ENCODE data around the gene MPHOSPH6.

The MPHOSPH6 gene

DNA sequence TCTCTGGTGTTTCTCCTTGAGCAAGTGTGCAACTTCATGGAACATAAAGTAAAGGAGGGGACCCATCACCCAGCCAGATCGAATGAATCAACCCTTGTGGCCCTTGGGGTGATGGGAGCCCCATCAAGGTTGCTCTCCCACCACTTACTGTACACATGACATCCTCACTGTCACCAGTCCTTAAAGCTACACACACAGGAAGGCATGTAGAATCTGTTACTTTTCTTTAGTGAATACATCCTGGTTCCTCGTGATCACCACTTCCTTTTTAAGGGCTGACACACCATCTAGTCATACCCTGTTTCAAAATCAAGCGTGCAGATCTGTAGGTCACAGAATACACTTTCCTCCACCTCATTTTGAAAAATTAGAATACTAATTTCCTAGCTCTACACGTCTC, 22.6 kb upstream of the MPHOSPH6 start:
- no peaks in the 10 kb centered on the region for H3F3A ChIP-seq (ENCODE audit: control insufficient read depth, insufficient read depth)
- no peak overlapping the region for H3K4me2 ChIP-seq (ENCODE audit: low read length)
- H3K79me2 ChIP-seq (ENCODE audit: control insufficient read depth, low read length): no peaks in the 10 kb centered on the region
- H3K4me3 ChIP-seq (ENCODE audit: low read length): no peak overlapping the region
- H3K36me3 ChIP-seq (ENCODE audit: control insufficient read depth, low read length): no peaks in the 10 kb centered on the region
- H3K27ac ChIP-seq (ENCODE audit: low read depth, low read length): no peak overlapping the region
- TF ChIP-seq CTCF (IDR thresholded peaks at IDR 0.05; ENCODE audit: low read depth, low read length, poor library complexity, severe bottlenecking): no peak
- no peak for TF ChIP-seq EZH2phosphoT487 (IDR thresholded peaks at IDR 0.05; ENCODE audit: borderline replicate concordance, low read length)
- H3K9me2 ChIP-seq (replicated peaks; ENCODE audit: control insufficient read depth, low read length): no peaks in the 10 kb centered on the region
- H3K4me1 ChIP-seq (ENCODE audit: control insufficient read depth, low read length): no peaks in the 10 kb centered on the region
- no peaks in the 10 kb centered on the region for H3K9me3 ChIP-seq (ENCODE audit: control insufficient read depth, insufficient read depth, low read length)
- H3K27me3 ChIP-seq (ENCODE audit: control insufficient read depth, low read length): peaks cover 16% of the 10 kb centered on the region
- H4K20me1 ChIP-seq (ENCODE audit: control insufficient read depth, insufficient read depth, low read depth, low read length): no peaks in the 10 kb centered on the region

GRCh38 chr16:82190386-82190785, 20.4 kb upstream of the MPHOSPH6 start:
- no peaks in the 10 kb centered on the region for H3K79me2 ChIP-seq (ENCODE audit: control insufficient read depth, low read length)
- H3K4me2 ChIP-seq (ENCODE audit: low read length): no peak overlapping the region
- no peak overlapping the region for H3K27ac ChIP-seq (ENCODE audit: low read depth, low read length)
- H3K27me3 ChIP-seq (ENCODE audit: control insufficient read depth, low read length): peaks cover 12% of the 10 kb centered on the region
- no peak overlapping the region for H3K4me3 ChIP-seq (ENCODE audit: low read length)
- H3K9me3 ChIP-seq (ENCODE audit: control insufficient read depth, insufficient read depth, low read length): no peaks in the 10 kb centered on the region
- no peaks in the 10 kb centered on the region for H3K4me1 ChIP-seq (ENCODE audit: control insufficient read depth, low read length)
- no peaks in the 10 kb centered on the region for H3F3A ChIP-seq (ENCODE audit: control insufficient read depth, insufficient read depth)
- no peaks in the 10 kb centered on the region for H3K36me3 ChIP-seq (ENCODE audit: control insufficient read depth, low read length)
- no peaks in the 10 kb centered on the region for H3K9me2 ChIP-seq (replicated peaks; ENCODE audit: control insufficient read depth, low read length)
- H4K20me1 ChIP-seq (ENCODE audit: control insufficient read depth, insufficient read depth, low read depth, low read length): no peaks in the 10 kb centered on the region
- TF ChIP-seq EZH2phosphoT487 (IDR thresholded peaks at IDR 0.05; ENCODE audit: borderline replicate concordance, low read length) (no peak), CTCF (IDR thresholded peaks at IDR 0.05; ENCODE audit: low read depth, low read length, poor library complexity, severe bottlenecking) (no peak)

GRCh38 chr16:82187829-82188228, 17.8 kb upstream of the MPHOSPH6 start:
- H3K4me1 ChIP-seq (ENCODE audit: control insufficient read depth, low read length): no peaks in the 10 kb centered on the region
- TF ChIP-seq CTCF (IDR thresholded peaks at IDR 0.05; ENCODE audit: low read depth, low read length, poor library complexity, severe bottlenecking): no peak
- no peak for TF ChIP-seq EZH2phosphoT487 (IDR thresholded peaks at IDR 0.05; ENCODE audit: borderline replicate concordance, low read length)
- H3K27me3 ChIP-seq (ENCODE audit: control insufficient read depth, low read length): peaks cover 12% of the 10 kb centered on the region
- no peaks in the 10 kb centered on the region for H3K9me3 ChIP-seq (ENCODE audit: control insufficient read depth, insufficient read depth, low read length)
- H4K20me1 ChIP-seq (ENCODE audit: control insufficient read depth, insufficient read depth, low read depth, low read length): no peaks in the 10 kb centered on the region
- H3K4me2 ChIP-seq (ENCODE audit: low read length): no peak overlapping the region
- H3K27ac ChIP-seq (ENCODE audit: low read depth, low read length): no peak overlapping the region
- H3K4me3 ChIP-seq (ENCODE audit: low read length): no peak overlapping the region
- no peaks in the 10 kb centered on the region for H3K79me2 ChIP-seq (ENCODE audit: control insufficient read depth, low read length)
- H3K36me3 ChIP-seq (ENCODE audit: control insufficient read depth, low read length): no peaks in the 10 kb centered on the region
- H3F3A ChIP-seq (ENCODE audit: control insufficient read depth, insufficient read depth): no peaks in the 10 kb centered on the region
- no peaks in the 10 kb centered on the region for H3K9me2 ChIP-seq (replicated peaks; ENCODE audit: control insufficient read depth, low read length)

- Histone ChIP-seq H3K9me2 (replicated peaks; ENCODE audit: control insufficient read depth, low read length) (no peaks in the 10 kb centered on the region), H3K4me1 (ENCODE audit: control insufficient read depth, low read length) (no peaks in the 10 kb centered on the region), H3K9me3 (ENCODE audit: control insufficient read depth, insufficient read depth, low read length) (no peaks in the 10 kb centered on the region), H3K27ac (ENCODE audit: low read depth, low read length) (no peak overlapping the region), H3K27me3 (ENCODE audit: control insufficient read depth, low read length) (peaks cover 12% of the 10 kb centered on the region), H3K79me2 (ENCODE audit: control insufficient read depth, low read length) (no peaks in the 10 kb centered on the region), H4K20me1 (ENCODE audit: control insufficient read depth, insufficient read depth, low read depth, low read length) (no peaks in the 10 kb centered on the region), H3K36me3 (ENCODE audit: control insufficient read depth, low read length) (no peaks in the 10 kb centered on the region), H3F3A (ENCODE audit: control insufficient read depth, insufficient read depth) (no peaks in the 10 kb centered on the region), H3K4me3 (ENCODE audit: low read length) (no peak overlapping the region), H3K4me2 (ENCODE audit: low read length) (no peak overlapping the region)
- no peak for TF ChIP-seq CTCF (IDR thresholded peaks at IDR 0.05; ENCODE audit: low read depth, low read length, poor library complexity, severe bottlenecking)
- no peak for TF ChIP-seq EZH2phosphoT487 (IDR thresholded peaks at IDR 0.05; ENCODE audit: borderline replicate concordance, low read length)
Observed at GRCh38 chr16:82185012-82185411, 15.0 kb upstream of the MPHOSPH6 start.
